Activated CD4-positive, alpha-beta T cell treated with anti-CD3 and anti-CD28 coated beads, Interleukin-2, Interleukin-4, amounts not matched to agents 100 ng/mL and 50 ng/mL, durations not matched to agents 16 hours and 8 hours (primary cell): Measurements from ENCODE around the gene TOLLIP.
"Not testable (repeated sequence)": the region's sequence is repeated elsewhere in the genome, so short reads cannot be mapped to it uniquely, and the experiment has no call there.

ENCODE experiments used
- DNase-seq: peaks from one replicate; pipeline ENCODE4 v3.0.0-alpha.2; 2020; ENCODE audit warnings: low spot score

TOLLIP gene

GRCh38 chr11:1263010-1263409 is 46.4 kb downstream of the TOLLIP start:
- DNase-seq = no peak

GRCh38 chr11:1262172-1263006 is 47.0 kb downstream of the TOLLIP start:
- peak; percentile 88 for DNase-seq

- no peak for DNase-seq
These were observed 48.0 kb downstream of the TOLLIP start for GRCh38 chr11:1261241-1262071.

GRCh38 chr11:1260620-1261019 is 48.8 kb downstream of the TOLLIP start:
- no peak for DNase-seq

- DNase-seq = peak; percentile 29
These were observed 49.4 kb downstream of the TOLLIP start for GRCh38 chr11:1260023-1260501.

- no peak for DNase-seq
These were observed 49.9 kb downstream of the TOLLIP start for GRCh38 chr11:1259561-1259960.

- no peak for DNase-seq
These were observed 50.4 kb downstream of the TOLLIP start for GRCh38 chr11:1259076-1259461.

- no peak for DNase-seq
These were observed 50.9 kb downstream of the TOLLIP start for GRCh38 chr11:1258401-1259075.

- no peak for DNase-seq
These were observed 51.5 kb downstream of the TOLLIP start for GRCh38 chr11:1257916-1258315.

GRCh38 chr11:1257366-1257765 is 52.1 kb downstream of the TOLLIP start:
- DNase-seq = no peak

- DNase-seq = no peak
These were observed 53.0 kb downstream of the TOLLIP start for GRCh38 chr11:1256257-1257045.

- DNase-seq = no peak
These were observed 54.3 kb downstream of the TOLLIP start for GRCh38 chr11:1255151-1255550.

- no peak for DNase-seq
These were observed 54.7 kb downstream of the TOLLIP start for GRCh38 chr11:1254733-1255132.

GRCh38 chr11:1254086-1254648 is 55.3 kb downstream of the TOLLIP start:
- DNase-seq = no peak

GRCh38 chr11:1253103-1253485 is 56.3 kb downstream of the TOLLIP start:
- no peak for DNase-seq

- no peak for DNase-seq
These were observed 56.9 kb downstream of the TOLLIP start for GRCh38 chr11:1252371-1253102.

GRCh38 chr11:1251236-1251770 is 58.1 kb downstream of the TOLLIP start:
- DNase-seq = no peak

- DNase-seq = not testable (repeated sequence)
These were observed 59.0 kb downstream of the TOLLIP start for GRCh38 chr11:1250411-1250810.

GRCh38 chr11:1248951-1249350 is 60.5 kb downstream of the TOLLIP start:
- not testable (repeated sequence) for DNase-seq

- DNase-seq = not testable (repeated sequence)
These were observed 62.4 kb downstream of the TOLLIP start for GRCh38 chr11:1247026-1247425.
